Activated B cell treated with CpG ODN at 0.5 μM for 24 hours (primary cell): ENCODE results near the gene AGBL1. TPM values are rescaled to one million over a fixed set of nuclear protein-coding genes. Genes with fewer than 3 reads are reported as not detected.

Experiments
- ATAC-seq: fragments of 200-7000 bp; cut with Tn5 transposase; one replicate; pipeline ENCODE4 v1.10.0; 2021; ENCODE audit warnings: low read depth, mild to moderate bottlenecking, moderate library complexity
- CTCF ChIA-PET: fragments of 350-600 bp; sonication (Branson Sonifier 250); formaldehyde crosslinking; loops from one replicate; lab custom pipeline; 2021; ENCODE audit warnings: antibody characterized with exemption; lab: Charles Lee
- POLR2A ChIA-PET: fragments of 350-600 bp; sonication (Branson Sonifier 250); formaldehyde crosslinking; loops from one replicate; lab custom pipeline; 2021; ENCODE audit warnings: antibody characterized with exemption; lab: Charles Lee
- DNase-seq: peaks from one replicate; pipeline ENCODE4 v3.0.0; 2022
- H3K27ac Mint-ChIP-seq: one replicate; pipeline ENCODE4 v1.8.0; 2020; ENCODE audit warnings: mixed read lengths
- H3K27me3 Mint-ChIP-seq: one replicate; pipeline ENCODE4 v1.8.0; 2021; ENCODE audit warnings: mixed read lengths
- H3K36me3 Mint-ChIP-seq: one replicate; pipeline ENCODE4 v1.8.0; 2021; ENCODE audit warnings: low read depth, mixed read lengths
- H3K4me1 Mint-ChIP-seq: one replicate; pipeline ENCODE4 v1.8.0; 2021; ENCODE audit warnings: mixed read lengths
- H3K4me3 Mint-ChIP-seq: one replicate; pipeline ENCODE4 v1.8.0; 2020; ENCODE audit warnings: mild to moderate bottlenecking, mixed read lengths
- H3K9me3 Mint-ChIP-seq: one replicate; pipeline ENCODE4 v1.8.0; 2020; ENCODE audit warnings: mixed read lengths
- intact Hi-C: fragments of 100-400 bp; cut with micrococcal nuclease; formaldehyde crosslinking; loops from one replicate; pipeline ENCODE4 v1.15.1; 2024
- total RNA-seq: library from RNA; stranded (reverse); gene quantifications from 2 replicates; pipeline ENCODE4 v1.2.3, GENCODE V29; 2022
- TF ChIP-seq, protein P1 (sequence below): fragments of 200-600 bp; IDR thresholded peaks from one replicate; pipeline ENCODE4 v1.8.0; 2022; ENCODE audit warnings: antibody characterized with exemption, mild to moderate bottlenecking

Gene AGBL1
- total RNA-seq, 1 donor from 2014 or later = not detected

DNA sequence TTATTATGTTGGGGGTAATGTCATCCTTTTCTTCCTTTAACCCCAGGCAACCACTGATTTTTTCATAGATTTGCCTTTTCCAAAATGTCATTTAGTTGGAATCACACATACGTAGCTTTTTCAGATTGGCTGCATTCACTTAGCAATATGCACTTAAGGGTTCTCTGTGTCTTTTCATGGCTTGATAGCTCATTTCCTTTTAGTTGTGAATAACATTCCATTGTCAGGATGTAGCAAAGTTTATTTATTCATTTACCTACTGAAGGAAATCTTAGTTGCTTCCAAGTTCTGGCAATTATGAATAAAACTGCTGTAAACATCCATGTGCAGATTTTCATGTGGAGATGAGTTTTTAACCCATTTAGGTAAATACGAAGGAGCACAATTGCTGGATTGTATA is 125.4 kb downstream of the AGBL1 start:
- Mint-ChIP-seq H3K4me3 (no peak overlapping the region), H3K4me1 (no peaks in the 10 kb centered on the region), H3K27ac (no peak overlapping the region), H3K36me3 (no peaks in the 10 kb centered on the region), H3K27me3 (no peaks in the 10 kb centered on the region), H3K9me3 (peaks cover under 1% of the 10 kb centered on the region)
- ChIA-PET CTCF (no interaction called here), POLR2A (no interaction called here)
- intact Hi-C loops = no loop called here
- DNase-seq (no peak), ATAC-seq (no peak)
- TF ChIP-seq, protein P1, sequence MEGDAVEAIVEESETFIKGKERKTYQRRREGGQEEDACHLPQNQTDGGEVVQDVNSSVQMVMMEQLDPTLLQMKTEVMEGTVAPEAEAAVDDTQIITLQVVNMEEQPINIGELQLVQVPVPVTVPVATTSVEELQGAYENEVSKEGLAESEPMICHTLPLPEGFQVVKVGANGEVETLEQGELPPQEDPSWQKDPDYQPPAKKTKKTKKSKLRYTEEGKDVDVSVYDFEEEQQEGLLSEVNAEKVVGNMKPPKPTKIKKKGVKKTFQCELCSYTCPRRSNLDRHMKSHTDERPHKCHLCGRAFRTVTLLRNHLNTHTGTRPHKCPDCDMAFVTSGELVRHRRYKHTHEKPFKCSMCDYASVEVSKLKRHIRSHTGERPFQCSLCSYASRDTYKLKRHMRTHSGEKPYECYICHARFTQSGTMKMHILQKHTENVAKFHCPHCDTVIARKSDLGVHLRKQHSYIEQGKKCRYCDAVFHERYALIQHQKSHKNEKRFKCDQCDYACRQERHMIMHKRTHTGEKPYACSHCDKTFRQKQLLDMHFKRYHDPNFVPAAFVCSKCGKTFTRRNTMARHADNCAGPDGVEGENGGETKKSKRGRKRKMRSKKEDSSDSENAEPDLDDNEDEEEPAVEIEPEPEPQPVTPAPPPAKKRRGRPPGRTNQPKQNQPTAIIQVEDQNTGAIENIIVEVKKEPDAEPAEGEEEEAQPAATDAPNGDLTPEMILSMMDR = no peak

GRCh38 chr15:86213420-86213819 is 133.7 kb downstream of the AGBL1 start:
- CTCF ChIA-PET = no interaction called here
- TF ChIP-seq, protein P1 = no peak
- H3K27me3 Mint-ChIP-seq = peaks cover 1% of the 10 kb centered on the region
- H3K36me3 Mint-ChIP-seq = no peaks in the 10 kb centered on the region
- no peak overlapping the region for H3K4me3 Mint-ChIP-seq
- no peaks in the 10 kb centered on the region for H3K4me1 Mint-ChIP-seq
- intact Hi-C loops = no loop called here
- no peak for ATAC-seq
- DNase-seq = no peak
- H3K9me3 Mint-ChIP-seq = peaks cover 12% of the 10 kb centered on the region
- H3K27ac Mint-ChIP-seq = no peak overlapping the region
- POLR2A ChIA-PET = no interaction called here

DNA sequence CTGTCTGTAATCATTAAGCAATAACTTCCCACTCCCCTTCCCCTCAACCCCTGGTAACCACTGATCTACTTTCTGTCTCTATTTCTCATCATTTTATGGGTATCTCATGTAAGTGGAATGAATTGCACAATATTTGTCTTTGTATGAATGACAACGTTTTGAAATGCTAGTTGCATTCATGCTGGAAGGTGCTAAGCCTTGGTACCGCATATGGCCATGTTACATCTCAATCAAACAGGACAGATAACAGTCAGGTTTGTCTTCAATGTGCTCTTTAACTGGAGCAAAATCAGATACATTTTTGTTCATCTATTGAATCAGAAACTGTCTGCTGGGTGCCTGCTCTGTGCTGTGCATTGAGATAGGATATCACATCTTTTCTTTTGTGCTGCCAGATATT is 134.2 kb downstream of the AGBL1 start:
- intact Hi-C loops = no loop called here
- Mint-ChIP-seq H3K4me1 (no peaks in the 10 kb centered on the region), H3K27me3 (peaks cover 1% of the 10 kb centered on the region), H3K27ac (no peak overlapping the region), H3K9me3 (peaks cover 12% of the 10 kb centered on the region), H3K4me3 (no peak overlapping the region), H3K36me3 (no peaks in the 10 kb centered on the region)
- TF ChIP-seq, protein P1 = no peak
- no peak for ATAC-seq
- ChIA-PET CTCF (no interaction called here), POLR2A (no interaction called here)
- no peak for DNase-seq

GRCh38 chr15:86221119-86221518 is 141.4 kb downstream of the AGBL1 start:
- no peak for ATAC-seq
- no peaks in the 10 kb centered on the region for H3K4me1 Mint-ChIP-seq
- ChIA-PET CTCF (no interaction called here), POLR2A (no interaction called here)
- H3K36me3 Mint-ChIP-seq = no peaks in the 10 kb centered on the region
- intact Hi-C loops = no loop called here
- H3K27me3 Mint-ChIP-seq = no peaks in the 10 kb centered on the region
- no peak overlapping the region for H3K27ac Mint-ChIP-seq
- H3K9me3 Mint-ChIP-seq = peaks cover 10% of the 10 kb centered on the region
- no peak overlapping the region for H3K4me3 Mint-ChIP-seq
- TF ChIP-seq, protein P1 = no peak
- DNase-seq = no peak

GRCh38 chr15:86229306-86229705 is 149.6 kb downstream of the AGBL1 start:
- Mint-ChIP-seq H3K9me3 (peaks cover 3% of the 10 kb centered on the region), H3K27ac (no peak overlapping the region), H3K27me3 (peaks cover 15% of the 10 kb centered on the region), H3K4me1 (no peaks in the 10 kb centered on the region), H3K36me3 (no peaks in the 10 kb centered on the region), H3K4me3 (no peak overlapping the region)
- ATAC-seq (no peak), DNase-seq (no peak)
- intact Hi-C loops = no loop called here
- TF ChIP-seq, protein P1 = no peak
- ChIA-PET POLR2A (no interaction called here), CTCF (no interaction called here)
